Ramos (cell line): Measurements from ENCODE around the gene CELSR1.
"Not testable (repeated sequence)": the region's sequence is repeated elsewhere in the genome, so short reads cannot be mapped to it uniquely, and the experiment has no call there.

Source experiments
- in situ Hi-C: fragments of 300-500 bp; cut with MboI; formaldehyde crosslinking; loops from one replicate; pipeline ENCODE4 v1.14.3; 2022; ENCODE audit warnings: low sequenced_read_pairs; ENCODE audit not compliant: unreplicated experiment

The CELSR1 gene

GRCh38 chr22:46410291-46410808, 127.1 kb downstream of the CELSR1 start:
- in situ Hi-C loops = no loop called here

- in situ Hi-C loops = no loop called here
These were observed 127.7 kb downstream of the CELSR1 start for GRCh38 chr22:46409631-46410210.

- in situ Hi-C loops = no loop called here
These were observed 128.6 kb downstream of the CELSR1 start for GRCh38 chr22:46408568-46409506.

- in situ Hi-C loops = no loop called here
These were observed 129.7 kb downstream of the CELSR1 start for GRCh38 chr22:46407748-46408147.

- in situ Hi-C loops = no loop called here
These were observed 130.6 kb downstream of the CELSR1 start for GRCh38 chr22:46406791-46407190.

GRCh38 chr22:46406349-46406748, 131.1 kb downstream of the CELSR1 start:
- in situ Hi-C loops = no loop called here

- in situ Hi-C loops = no loop called here
These were observed 131.5 kb downstream of the CELSR1 start for GRCh38 chr22:46405901-46406300.

GRCh38 chr22:46403880-46404279, 133.5 kb downstream of the CELSR1 start:
- in situ Hi-C loops = not testable (repeated sequence)

- in situ Hi-C loops = no loop called here
These were observed 134.9 kb downstream of the CELSR1 start for GRCh38 chr22:46402505-46402904.

- in situ Hi-C loops = no loop called here
These were observed 136.1 kb downstream of the CELSR1 start for GRCh38 chr22:46401370-46401769.

GRCh38 chr22:46399251-46400024, 138.0 kb downstream of the CELSR1 start:
- in situ Hi-C loops = no loop called here

- in situ Hi-C loops = no loop called here
These were observed 139.5 kb downstream of the CELSR1 start for GRCh38 chr22:46397951-46398350.

GRCh38 chr22:46397514-46397913, 139.9 kb downstream of the CELSR1 start:
- in situ Hi-C loops = no loop called here

- in situ Hi-C loops = not testable (repeated sequence)
These were observed 140.4 kb downstream of the CELSR1 start for GRCh38 chr22:46397049-46397448.

GRCh38 chr22:46395145-46395544, 142.3 kb downstream of the CELSR1 start:
- in situ Hi-C loops = no loop called here

GRCh38 chr22:46394622-46395021, 142.8 kb downstream of the CELSR1 start:
- in situ Hi-C loops = no loop called here

- in situ Hi-C loops = no loop called here
These were observed 143.5 kb downstream of the CELSR1 start for GRCh38 chr22:46393873-46394272.

- in situ Hi-C loops = no loop called here
These were observed 145.1 kb downstream of the CELSR1 start for GRCh38 chr22:46392137-46392844.

GRCh38 chr22:46391486-46392136, 145.8 kb downstream of the CELSR1 start:
- in situ Hi-C loops = no loop called here
